HG02840 (cell line): Measurements from ENCODE around the gene SPEN.
"Not testable (repeated sequence)": the region's sequence is repeated elsewhere in the genome, so short reads cannot be mapped to it uniquely, and the experiment has no call there.

Experiments
- ATAC-seq: cut with Tn5 transposase; IDR thresholded peaks from one replicate; pipeline ENCODE4 v1.9.1; 2021; ENCODE audit warnings: mild to moderate bottlenecking, moderate library complexity, moderate number of reproducible peaks; ENCODE audit not compliant: unreplicated experiment, low FRiP score

The SPEN gene, protein sequence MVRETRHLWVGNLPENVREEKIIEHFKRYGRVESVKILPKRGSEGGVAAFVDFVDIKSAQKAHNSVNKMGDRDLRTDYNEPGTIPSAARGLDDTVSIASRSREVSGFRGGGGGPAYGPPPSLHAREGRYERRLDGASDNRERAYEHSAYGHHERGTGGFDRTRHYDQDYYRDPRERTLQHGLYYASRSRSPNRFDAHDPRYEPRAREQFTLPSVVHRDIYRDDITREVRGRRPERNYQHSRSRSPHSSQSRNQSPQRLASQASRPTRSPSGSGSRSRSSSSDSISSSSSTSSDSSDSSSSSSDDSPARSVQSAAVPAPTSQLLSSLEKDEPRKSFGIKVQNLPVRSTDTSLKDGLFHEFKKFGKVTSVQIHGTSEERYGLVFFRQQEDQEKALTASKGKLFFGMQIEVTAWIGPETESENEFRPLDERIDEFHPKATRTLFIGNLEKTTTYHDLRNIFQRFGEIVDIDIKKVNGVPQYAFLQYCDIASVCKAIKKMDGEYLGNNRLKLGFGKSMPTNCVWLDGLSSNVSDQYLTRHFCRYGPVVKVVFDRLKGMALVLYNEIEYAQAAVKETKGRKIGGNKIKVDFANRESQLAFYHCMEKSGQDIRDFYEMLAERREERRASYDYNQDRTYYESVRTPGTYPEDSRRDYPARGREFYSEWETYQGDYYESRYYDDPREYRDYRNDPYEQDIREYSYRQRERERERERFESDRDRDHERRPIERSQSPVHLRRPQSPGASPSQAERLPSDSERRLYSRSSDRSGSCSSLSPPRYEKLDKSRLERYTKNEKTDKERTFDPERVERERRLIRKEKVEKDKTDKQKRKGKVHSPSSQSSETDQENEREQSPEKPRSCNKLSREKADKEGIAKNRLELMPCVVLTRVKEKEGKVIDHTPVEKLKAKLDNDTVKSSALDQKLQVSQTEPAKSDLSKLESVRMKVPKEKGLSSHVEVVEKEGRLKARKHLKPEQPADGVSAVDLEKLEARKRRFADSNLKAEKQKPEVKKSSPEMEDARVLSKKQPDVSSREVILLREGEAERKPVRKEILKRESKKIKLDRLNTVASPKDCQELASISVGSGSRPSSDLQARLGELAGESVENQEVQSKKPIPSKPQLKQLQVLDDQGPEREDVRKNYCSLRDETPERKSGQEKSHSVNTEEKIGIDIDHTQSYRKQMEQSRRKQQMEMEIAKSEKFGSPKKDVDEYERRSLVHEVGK (N-terminal part only)

DNA sequence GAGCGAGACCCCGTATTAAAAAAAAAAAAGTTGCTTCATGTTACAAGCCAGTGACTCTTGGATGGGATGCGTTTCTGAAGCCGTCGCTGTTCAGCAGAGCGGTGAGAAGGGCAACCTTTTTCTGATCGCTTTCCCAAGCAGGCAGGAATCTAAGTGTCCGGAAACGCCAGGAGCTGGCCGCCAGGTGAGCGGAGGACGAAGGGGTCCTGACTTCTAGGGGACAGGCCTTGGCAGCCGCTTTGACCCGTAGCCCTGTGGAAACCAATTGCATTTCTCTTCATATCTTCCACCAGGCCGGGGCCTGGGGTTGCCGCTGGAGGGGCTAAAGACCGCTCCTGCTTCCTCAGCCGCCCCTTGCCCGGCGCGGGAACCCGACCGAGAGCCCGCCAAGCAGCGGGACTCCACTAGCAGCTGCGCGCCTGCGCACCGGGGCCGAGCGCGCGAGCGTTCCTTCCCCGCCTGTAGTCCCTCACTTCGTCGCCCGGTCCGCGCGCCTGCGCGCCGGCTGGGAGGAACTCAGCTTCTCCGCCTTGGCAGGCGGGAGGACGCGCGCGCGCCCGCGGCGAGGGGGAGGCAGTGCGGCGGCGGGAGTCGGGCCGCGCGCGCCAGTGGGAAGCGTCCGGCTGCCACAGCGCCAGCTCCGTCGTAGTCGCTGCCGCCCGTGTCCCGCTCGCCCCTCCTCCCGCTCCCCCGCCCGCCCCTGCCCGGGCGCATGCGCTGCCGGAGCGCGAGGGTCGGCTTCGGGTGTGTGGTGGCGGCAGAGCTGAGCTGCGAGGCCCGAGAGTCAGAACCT, at the start of gene SPEN:
SPEN (plus strand) TSS at position 608 of the 793 bp plus-strand sequence. CDS start 361 bp downstream, outside the sequence.
- ATAC-seq: peak; percentile 64

DNA sequence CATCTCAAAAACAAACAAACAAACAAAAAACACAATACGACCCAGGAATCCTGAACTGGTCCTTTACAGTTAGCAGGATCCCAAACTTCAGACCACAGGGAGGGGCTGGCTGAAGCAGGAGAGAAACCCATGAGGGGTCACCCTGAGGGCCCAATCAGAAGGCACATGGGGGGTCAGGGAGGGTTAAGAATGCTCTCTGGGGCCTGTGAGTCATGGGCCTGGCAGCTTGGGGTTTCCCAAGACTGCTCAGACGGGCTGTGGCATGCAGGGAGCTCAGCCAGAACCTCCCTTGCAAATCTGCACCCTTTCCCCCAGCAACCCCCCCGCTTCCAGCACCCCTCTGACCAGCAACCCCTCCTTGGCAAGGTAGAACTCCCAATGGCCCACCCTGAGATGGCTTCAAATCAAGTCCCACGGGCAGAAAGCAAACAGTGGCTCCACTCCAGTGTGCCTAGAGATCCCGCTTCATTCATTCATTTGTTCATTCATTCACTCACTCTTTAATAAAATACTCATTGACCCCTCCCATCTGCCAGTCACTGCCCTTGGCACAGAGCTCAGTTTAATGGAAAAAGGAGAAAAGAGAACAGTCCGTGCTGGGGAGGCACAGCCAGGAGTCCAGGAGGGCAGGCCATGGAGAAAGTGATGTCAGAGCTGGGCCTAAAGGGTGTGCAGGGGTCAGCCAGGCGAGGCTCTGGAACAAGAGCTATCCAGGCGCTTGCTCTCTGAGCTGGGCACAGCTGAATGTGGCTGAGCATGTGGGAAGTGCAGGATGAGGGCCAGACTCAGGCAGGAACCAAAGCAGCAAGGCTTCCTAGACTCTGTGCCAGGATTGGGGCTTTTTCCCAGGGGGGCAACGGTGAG, 48.3 kb upstream of the SPEN start:
- no peak for ATAC-seq

DNA sequence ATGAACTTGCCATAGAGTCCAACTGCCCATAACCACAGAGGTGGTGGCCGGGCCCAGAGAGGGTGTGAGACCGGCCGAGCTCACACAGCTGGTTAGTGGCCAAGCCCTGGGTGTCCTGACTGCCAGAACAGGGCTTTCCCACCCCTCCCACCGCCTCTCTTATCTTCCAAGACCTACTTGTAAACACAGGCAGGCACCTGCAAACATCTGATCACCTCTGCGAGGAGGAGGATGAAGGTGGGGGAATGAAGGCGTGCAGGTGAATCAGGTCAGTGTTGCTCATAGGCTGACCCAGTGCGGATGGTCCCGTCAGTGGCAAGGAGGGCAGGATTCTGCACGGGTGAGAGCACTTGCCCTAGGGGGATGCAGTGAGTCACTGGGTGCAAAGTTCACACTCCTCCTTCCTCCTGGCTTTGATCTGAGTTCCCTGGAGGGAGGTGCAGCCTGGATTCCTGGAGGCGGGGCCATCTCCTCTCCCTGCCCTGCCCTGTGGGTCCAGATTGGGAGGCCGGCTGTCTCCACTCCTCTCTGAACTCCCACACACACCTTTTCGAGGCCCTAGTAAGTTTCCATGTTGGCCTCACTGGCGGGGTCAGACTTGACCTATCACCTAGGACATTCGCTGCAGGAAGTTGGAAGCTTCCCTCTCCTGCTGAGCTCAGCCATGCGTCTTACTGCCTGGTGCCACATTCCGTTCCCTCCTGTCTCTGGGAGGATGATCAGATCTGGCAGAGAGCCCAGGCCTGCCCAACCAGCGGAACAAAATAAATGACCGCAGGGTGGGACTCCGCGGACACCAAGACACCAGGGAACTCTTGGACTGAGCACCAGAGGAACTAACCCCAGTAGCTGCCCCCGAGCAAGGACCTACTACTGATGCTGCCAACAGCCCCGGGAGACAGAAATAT, 47.3 kb upstream of the SPEN start:
- no peak for ATAC-seq

DNA sequence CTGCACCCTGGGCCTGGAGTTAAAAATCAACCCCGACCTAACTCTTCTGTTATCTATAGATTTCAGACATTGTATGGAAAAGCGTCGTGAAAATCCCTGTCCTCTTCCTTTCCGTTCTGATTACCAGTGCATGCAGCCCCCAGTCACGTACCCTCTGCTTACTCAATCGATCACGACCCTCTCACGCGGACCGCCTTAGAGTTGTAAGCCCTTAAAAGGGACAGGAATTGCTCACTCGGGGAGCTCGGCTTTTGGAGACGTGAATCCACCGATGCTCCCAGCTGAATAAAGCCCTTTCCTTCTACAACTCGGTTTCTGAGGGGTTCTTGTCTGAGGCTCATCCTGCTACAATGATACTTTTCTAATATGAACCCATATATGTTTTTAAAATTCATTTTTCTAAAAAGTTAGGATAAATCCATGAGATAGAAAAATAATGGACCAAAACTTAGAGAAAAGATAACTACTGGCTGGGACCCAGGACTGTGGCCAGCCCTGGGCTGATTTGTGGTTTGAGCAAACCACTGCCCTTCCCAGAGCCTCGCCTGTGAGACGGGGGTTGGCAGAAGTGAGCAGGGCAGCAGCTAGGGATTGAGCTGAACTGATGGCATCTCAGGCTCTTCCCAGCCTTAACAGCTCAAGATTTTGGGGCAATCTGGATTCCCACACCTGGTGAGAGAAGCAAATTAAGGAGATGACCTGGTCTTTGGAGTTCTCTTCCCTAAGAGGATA, 45.1 kb upstream of the SPEN start:
- ATAC-seq: no peak

DNA sequence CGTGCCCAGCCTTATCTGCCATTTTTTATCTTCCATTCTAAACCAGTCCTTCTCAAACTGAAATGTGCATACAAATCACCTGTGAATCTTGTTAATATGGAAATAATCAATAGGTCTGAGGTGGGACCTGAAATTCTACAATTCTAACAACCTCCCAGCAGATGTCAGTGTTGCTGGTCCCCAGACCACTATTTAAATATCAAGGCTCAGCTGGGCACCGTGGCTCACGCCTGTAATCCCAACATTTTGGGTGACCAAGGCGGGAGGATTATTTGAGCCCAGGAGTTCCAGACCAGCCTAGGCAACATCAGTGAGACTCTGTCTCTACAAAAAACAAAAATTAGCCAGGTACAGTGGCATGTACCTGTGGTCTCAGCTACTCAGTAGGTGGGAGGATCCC, 44.1 kb upstream of the SPEN start:
- ATAC-seq: no peak

DNA sequence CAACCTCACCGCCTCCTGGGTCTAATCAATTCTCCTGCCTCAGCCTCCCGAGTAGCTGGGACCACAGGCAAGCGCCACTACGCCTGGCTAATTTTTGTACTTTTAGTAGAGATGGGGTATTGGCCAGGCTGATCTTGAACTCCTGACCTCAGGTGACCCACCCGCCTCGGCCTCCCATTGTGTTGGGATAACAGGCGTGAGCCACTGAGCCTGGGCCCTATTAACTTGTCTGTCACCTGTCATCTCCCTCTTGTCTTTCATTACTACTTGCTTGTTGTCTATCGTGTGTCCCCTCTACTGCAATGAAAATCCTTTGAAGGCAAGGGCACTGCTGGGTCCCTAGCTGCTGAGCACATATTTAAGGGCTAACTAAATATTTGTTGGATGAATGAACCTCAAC, 43.4 kb upstream of the SPEN start:
- no peak for ATAC-seq

DNA sequence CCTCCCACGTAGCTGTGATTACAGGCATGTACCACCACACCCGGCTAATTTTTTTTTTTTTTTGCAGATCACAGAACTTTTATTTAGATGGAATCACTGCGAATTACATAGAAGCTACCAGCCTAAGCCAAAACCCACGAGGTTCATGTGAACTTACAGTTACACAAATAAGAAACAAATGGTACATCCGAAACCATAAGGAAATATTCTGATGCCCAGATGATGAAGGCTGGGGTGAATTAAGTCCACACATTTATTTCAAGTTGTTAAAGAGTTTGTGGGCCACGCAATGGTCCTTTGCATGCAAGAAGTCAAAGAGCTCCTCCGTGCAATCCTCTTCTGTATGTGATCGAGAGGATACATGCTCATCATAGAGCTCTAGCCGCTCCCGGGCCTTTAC, 40.4 kb upstream of the SPEN start:
- no peak for ATAC-seq

DNA sequence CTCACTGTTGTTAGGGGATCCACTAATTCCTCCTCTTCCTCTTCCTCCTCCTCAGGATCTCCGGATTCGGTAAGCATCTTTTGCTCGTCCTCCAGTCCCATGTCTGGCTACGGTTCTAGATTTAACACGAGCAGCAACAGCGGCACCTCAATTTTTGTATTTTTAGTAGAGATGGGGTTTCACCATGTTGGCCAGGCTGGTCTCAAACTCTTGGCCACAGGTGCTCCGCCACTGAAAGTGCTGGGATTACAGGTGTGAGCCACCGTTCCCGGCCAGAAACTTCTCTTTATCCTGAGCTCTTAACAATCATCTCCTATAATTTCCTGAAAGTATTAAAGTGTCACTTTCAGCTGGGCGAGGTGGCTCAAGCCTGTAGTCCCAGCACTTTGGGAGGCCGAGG, 40.0 kb upstream of the SPEN start, which contains the start of gene UQCRHL:
UQCRHL (minus strand) TSS at position 101 of the 400 bp plus-strand sequence; CDS start at position 101, 0 bp downstream.
- not testable (repeated sequence) for ATAC-seq

DNA sequence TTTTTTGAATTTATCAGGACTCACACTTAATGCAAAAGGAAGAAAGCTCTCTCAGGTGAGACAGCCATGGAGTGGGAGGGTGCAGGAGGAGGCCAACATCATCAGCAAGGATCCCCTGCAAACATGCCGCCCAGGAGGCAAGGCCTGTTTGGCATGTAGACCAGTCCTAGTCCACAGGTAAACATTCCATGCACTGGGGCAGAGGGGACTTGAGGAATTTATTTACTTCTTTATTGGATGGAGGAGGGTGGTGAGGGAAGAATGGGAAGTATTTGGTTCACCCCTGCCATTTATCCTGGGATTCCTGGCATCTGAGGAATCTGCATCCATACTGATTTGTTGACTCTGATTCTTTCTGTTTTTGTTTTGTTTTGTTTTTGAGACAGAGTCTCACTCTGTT, 38.6 kb upstream of the SPEN start:
- no peak for ATAC-seq

DNA sequence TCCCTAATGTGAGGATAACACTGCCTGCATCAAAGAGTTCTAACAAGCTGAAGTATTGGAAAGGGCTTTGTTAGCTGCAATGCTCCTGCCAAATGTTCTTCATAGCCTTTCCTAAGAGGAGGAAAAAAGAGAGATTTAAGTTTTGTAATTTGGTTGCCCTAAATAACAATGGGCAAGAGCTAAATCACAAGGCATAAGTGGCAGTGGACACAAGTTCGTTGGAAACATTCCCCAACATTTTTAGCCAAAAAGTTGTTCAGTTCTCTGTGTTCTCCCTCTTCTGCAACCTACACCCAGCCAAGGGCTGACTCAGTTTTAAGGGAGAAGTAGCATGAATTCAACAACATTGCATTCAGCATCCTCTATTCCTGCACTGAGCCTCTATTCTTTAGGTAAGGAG, 37.4 kb upstream of the SPEN start:
- ATAC-seq: no peak

DNA sequence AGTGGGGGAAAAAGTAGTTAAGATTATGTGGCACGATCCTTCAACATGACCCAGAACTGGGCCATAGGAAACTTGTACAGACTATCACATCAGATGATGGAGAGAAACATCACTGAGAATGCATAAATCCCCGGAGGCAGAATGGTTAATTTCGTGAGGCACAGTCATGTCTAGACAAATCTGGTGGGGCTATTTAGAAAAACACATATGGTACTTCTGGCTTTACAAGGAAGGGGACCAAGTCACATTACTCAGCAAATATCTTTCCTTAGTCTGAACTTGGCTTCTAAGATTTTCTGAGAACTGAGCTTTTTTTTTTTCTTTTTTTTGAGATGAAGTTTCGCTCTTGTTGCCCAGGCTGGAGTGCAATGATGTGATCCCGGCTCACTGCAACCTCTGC, 30.8 kb upstream of the SPEN start:
- no peak for ATAC-seq

DNA sequence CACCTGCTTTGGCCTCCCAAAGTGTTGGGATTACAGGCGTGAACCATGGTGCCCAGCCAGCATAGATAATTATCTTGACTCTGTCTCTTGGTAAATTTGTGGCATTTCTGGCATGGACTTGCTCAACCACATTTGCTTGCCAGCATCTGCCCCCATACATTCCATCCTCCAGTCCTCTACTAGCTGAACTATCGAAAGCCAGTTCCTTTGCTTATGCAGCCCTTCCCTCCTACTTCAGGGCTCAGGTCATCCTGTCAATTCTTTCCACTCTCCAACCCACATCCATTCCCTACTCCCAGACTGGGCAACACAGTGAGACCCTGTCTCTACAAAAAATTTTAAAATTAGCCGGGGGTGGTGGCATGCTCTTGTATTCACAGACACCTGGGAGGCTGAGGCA, 27.0 kb upstream of the SPEN start:
- ATAC-seq: no peak

DNA sequence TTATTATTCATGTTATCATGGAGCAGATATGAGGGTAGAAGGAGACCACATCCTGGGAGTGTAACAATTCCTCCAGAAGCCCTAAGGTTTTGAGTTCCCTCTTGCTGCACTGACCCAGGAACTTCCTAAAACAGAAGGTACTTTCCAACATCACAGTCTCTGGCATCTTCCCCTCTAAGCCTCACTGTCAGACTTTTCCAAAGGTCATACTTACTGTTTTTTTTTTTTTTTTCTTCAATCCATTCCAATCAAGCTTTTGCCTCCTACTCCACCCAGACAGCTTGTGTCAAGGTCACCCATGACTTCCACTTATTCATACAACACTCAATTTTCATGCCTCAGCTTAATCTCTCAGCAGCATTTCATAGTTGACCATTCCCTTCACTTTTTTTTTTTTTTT, 21.7 kb upstream of the SPEN start:
- no peak for ATAC-seq

DNA sequence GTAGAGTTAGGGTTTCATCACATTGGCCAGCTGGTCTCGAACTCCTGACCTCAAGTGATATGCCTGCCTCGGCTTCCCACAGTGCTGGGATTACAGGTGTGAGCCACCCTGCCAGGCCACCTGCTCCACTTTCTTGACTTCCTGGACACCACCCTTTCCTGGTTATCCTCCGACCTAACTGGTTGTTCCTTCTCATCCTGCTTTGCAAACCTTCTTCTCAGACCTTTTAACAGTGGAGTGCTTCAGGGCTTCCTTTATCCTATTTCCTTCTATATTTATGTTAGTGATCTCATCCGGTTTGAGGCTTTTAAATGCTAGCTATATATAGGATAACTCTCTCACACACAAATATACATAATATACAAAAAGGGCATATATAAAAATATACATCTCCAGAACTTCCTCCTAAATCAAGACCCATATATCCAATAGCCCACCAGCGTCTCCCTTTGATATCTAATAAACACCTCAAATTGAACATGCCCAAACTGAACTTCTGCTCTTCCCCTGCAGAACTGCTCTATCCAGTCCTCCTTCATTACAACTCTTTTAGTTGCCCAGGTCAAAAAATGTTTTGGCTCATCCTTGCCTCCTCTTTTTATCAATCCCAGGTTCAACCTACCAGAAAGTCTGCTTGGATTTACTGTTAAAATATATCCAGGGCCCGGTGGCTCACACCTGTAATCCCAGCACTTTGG, 20.5 kb upstream of the SPEN start:
- no peak for ATAC-seq

DNA sequence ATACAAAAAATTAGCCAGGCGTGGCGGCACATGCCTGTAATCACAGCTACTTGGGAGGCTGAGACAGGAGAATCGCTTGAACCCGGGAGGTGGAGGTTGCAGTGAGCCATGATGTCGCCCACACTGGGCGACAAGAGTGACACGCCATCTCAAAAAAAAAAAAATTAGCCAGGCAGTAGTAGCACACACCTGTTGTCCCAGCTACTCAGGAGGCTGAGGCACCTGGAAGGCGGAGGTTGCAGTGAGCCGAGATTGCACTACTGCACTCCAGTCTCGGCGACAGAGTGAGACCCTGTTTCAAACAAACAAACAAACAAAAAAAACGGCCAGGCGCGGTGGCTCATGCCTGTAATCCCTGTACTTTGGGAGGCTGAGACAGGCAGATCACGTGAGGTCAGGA, 19.9 kb upstream of the SPEN start:
- ATAC-seq: not testable (repeated sequence)

DNA sequence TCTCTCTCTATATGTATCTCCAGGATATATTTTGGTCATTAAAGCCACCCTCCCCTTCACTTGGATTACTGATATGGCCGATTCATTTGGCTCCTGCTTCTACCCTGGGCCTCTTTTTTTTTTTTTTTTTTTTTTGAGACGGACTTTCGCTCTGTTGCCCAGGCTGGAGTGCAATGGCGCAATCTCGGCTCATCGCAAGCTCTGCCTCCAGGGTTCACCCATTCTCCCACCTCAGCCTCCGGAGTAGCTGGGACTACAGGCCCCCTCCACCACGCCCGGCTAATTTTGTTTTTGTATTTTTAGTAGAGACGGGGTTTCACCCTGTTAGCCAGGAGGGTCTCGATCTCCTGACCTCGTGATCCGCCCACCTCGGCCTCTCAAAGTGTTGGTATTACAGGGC, 18.6 kb upstream of the SPEN start:
- not testable (repeated sequence) for ATAC-seq

DNA sequence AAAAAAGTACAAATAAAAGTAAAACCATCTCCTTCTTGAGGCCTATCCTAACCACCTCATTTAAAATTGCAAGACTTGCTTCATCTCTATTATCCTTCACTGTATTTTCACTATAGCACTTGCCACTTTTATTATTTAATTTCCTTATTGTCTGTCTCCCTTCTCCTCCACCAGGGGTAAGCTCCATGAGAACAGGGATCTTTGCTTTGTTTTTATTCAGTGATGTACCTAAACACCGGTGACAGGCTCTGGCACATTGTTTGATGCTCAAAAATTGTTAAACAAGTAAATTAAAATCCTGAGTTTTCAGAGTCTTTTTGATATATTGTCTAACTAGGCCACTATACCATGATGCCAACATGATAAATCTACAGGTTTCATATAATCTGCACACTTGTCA, 17.2 kb upstream of the SPEN start:
- no peak for ATAC-seq
